ENCODE data around the gene TOP1. TPM values are rescaled to one million over a fixed set of nuclear protein-coding genes. Genes with fewer than 3 reads are reported as not detected.

The TOP1 gene
- polyA plus RNA-seq, 1 of the 3 experiments (the other 2 are of a cell fraction): 11.9 TPM

- TF ChIP-seq TAF1 (IDR thresholded peaks at IDR 0.05; ENCODE audit: borderline replicate concordance, low read depth, low read length): no peak
Observed at GRCh38 chr20:41047279-41047974, 18.8 kb downstream of the TOP1 start (continued).

GRCh38 chr20:41047975-41048305 is 19.3 kb downstream of the TOP1 start:
- CTCF ChIA-PET: interaction anchor here (0.9 to 2.2 kb wide), 2 partner anchors 11 to 57 kb away, joined by 3 to 7 read pairs; no protein-coding TSS in a partner anchor
- Histone ChIP-seq H3K4me1 (ENCODE audit: control insufficient read depth in 1 of 2, insufficient read depth in 2 of 2, low read depth in 1 of 2, low read length in 1 of 2) (peaks cover 19 to 61% of the 10 kb centered on the region in 2 experiments; a peak in 3 of 4 replicates), H3K79me2 (ENCODE audit: insufficient read depth) (peaks cover 99% of the 10 kb centered on the region), H2AFZ (ENCODE audit: low read depth) (no peak overlapping the region), H3K4me3 (ENCODE audit: low read depth in 2 of 2, low read length in 1 of 2) (peak overlapping the region in 1 of 2 experiments; percentile 26; a peak in 3 of 4 replicates), H4K20me1 (ENCODE audit: insufficient read depth) (peaks cover 97% of the 10 kb centered on the region), H3F3A (replicated peaks; ENCODE audit: insufficient read depth) (peaks cover 11% of the 10 kb centered on the region), H3K9ac (no peak overlapping the region), H3K36me3 (replicated peaks in 1 of 2; ENCODE audit: control insufficient read depth in 1 of 2, insufficient read depth in 2 of 2, low read length in 1 of 2) (peaks cover 0 to 2% of the 10 kb centered on the region in 2 experiments), H3K27me3 (ENCODE audit: insufficient read depth) (no peaks in the 10 kb centered on the region), H3K27ac (ENCODE audit: low read depth in 2 of 2, low read length in 1 of 2) (peak overlapping the region in 1 of 2 experiments; percentile 25; a peak in 1 of 4 replicates), H3K9me3 (no peaks in the 10 kb centered on the region), H3K9me2 (no peaks in the 10 kb centered on the region), H3K4me2 (peak overlapping the region; percentile 45)
- POLR2A ChIA-PET: no interaction called here
- DNase-seq: no peak
- 21% methylated on average over 1 of the region's 1 CpG for WGBS (ENCODE audit: low lambda C conversion rate)
- TF ChIP-seq JUND (IDR thresholded peaks at IDR 0.05) (peak; percentile 53), FOSL2 (IDR thresholded peaks at IDR 0.05; ENCODE audit: borderline replicate concordance, low read depth) (peak; percentile 46; the same call in 1 of the 2 replicates), ZBTB33 (IDR thresholded peaks at IDR 0.05; ENCODE audit: borderline replicate concordance, low read depth) (no peak)

GRCh38 chr20:41048461-41049301 is 20.1 kb downstream of the TOP1 start:
- Histone ChIP-seq H3K27me3 (ENCODE audit: insufficient read depth) (no peaks in the 10 kb centered on the region), H3K9me2 (no peaks in the 10 kb centered on the region), H3K4me2 (peak overlapping the region; percentile 45), H3K4me3 (ENCODE audit: low read depth in 2 of 2, low read length in 1 of 2) (peak overlapping the region in 1 of 2 experiments; percentile 26; a peak in 2 of 4 replicates), H2AFZ (ENCODE audit: low read depth) (no peak overlapping the region), H3K36me3 (replicated peaks in 1 of 2; ENCODE audit: control insufficient read depth in 1 of 2, insufficient read depth in 2 of 2, low read length in 1 of 2) (peaks cover 0 to 2% of the 10 kb centered on the region in 2 experiments), H3K27ac (ENCODE audit: low read depth in 2 of 2, low read length in 1 of 2) (peak overlapping the region in 1 of 2 experiments; percentile 10; a peak in 1 of 4 replicates), H3K9ac (no peak overlapping the region), H3K4me1 (ENCODE audit: control insufficient read depth in 1 of 2, insufficient read depth in 2 of 2, low read depth in 1 of 2, low read length in 1 of 2) (peaks cover 19 to 61% of the 10 kb centered on the region in 2 experiments; a peak in 3 of 4 replicates), H3K9me3 (no peaks in the 10 kb centered on the region), H3F3A (replicated peaks; ENCODE audit: insufficient read depth) (peaks cover 11% of the 10 kb centered on the region), H3K79me2 (ENCODE audit: insufficient read depth) (peaks cover 99% of the 10 kb centered on the region), H4K20me1 (ENCODE audit: insufficient read depth) (peaks cover 97% of the 10 kb centered on the region)
- 90% methylated on average over 7 of the region's 7 CpGs for WGBS (ENCODE audit: low lambda C conversion rate)
- no peak for TF ChIP-seq RCOR1 (IDR thresholded peaks at IDR 0.05; ENCODE audit: low read length)
- no peak for TF ChIP-seq GATA2 (CRISPR knock-in tag; IDR thresholded peaks at IDR 0.05)
- ChIA-PET POLR2A (no interaction called here), CTCF (interaction anchor here (0.9 to 2.2 kb wide), 2 partner anchors 10 to 57 kb away, joined by 3 to 7 read pairs; no protein-coding TSS in a partner anchor)
- DNase-seq: no peak
